Type B pancreatic cell (in vitro differentiated cells): ENCODE results near the gene GPR173. TPM values are rescaled to one million over a fixed set of nuclear protein-coding genes. Genes with fewer than 3 reads are reported as not detected.

Source experiments
- DNase-seq: peaks from one replicate; pipeline ENCODE4 v3.0.0; 2021; ENCODE audit warnings: mixed read lengths; ENCODE audit not compliant: unreplicated experiment; ENCODE audit errors: extremely low spot score
- H3K27ac Mint-ChIP-seq: 2 replicates; pipeline ENCODE4 v1.8.0; 2021; ENCODE audit warnings: mild to moderate bottlenecking, mixed read lengths
- H3K27me3 Mint-ChIP-seq: 2 replicates; pipeline ENCODE4 v1.8.0; 2021; ENCODE audit warnings: mixed read lengths
- H3K36me3 Mint-ChIP-seq: 2 replicates; pipeline ENCODE4 v1.8.0; 2021; ENCODE audit warnings: mixed read lengths
- H3K4me1 Mint-ChIP-seq: one replicate; pipeline ENCODE4 v1.8.0; 2021; ENCODE audit warnings: mixed read lengths; ENCODE audit not compliant: unreplicated experiment
- H3K4me3 Mint-ChIP-seq: 2 replicates; pipeline ENCODE4 v1.8.0; 2021; ENCODE audit warnings: mild to moderate bottlenecking, mixed read lengths
- H3K9me3 Mint-ChIP-seq: 2 replicates; pipeline ENCODE4 v1.8.0; 2021; ENCODE audit warnings: mixed read lengths
- total RNA-seq: library from RNA; stranded (reverse); gene quantifications from 2 replicates; pipeline ENCODE4 v1.2.1, GENCODE V29; 2021; ENCODE audit warnings: low replicate concordance
- TF ChIP-seq, protein P1 (sequence below): fragments of 200-600 bp; sonication (generic); conservative IDR thresholded peaks from 2 replicates; pipeline ENCODE4 v1.5.0; 2021; ENCODE audit warnings: antibody characterized with exemption, mild to moderate bottlenecking

GPR173 gene
- total RNA-seq, 1 donor from 2014 or later: 11.5 TPM

DNA sequence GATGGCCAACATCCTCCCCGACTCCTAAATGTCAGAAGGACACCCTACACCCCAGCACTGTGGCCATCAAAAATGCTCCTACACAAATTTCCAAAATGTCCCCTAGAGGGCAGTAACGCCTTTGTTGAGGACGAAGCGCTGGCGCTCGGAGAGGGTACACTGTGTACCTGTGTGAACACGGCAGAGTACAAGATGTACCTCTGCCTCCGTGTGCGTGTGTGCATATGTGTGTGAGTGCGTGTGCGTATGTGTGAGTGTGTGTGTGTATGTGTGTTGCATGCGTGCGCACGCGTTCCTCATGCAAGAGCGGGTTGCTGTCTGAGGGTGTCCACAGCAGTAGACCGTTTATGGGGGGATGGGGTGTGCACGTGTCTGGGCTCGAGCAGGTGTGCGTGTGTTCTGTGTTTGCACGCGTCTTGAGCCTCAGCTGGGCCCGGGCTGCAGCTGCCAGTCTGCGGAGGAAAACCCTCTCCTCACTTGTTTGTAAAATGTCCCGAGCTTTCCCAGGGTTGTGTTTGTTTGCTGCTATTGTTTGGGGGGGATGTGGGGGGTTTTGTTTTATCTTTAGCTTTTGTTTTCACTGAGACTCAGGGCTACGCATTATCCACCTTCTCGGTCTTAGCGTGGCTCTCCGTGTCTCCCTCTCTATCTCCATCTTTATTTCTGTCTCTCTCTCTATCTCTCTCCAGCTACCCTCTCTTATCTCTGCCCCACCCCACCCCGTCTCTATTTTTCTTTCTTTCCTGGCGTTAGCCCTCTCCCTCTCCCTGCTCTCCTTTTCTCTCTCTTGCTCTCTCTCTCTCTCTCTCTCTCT lies 23.2 kb downstream of the GPR173 start:
- no peaks in the 10 kb centered on the region for H3K36me3 Mint-ChIP-seq
- no peaks in the 10 kb centered on the region for H3K4me1 Mint-ChIP-seq
- H3K27ac Mint-ChIP-seq: peak overlapping the region; percentile 48
- TF ChIP-seq, protein P1, sequence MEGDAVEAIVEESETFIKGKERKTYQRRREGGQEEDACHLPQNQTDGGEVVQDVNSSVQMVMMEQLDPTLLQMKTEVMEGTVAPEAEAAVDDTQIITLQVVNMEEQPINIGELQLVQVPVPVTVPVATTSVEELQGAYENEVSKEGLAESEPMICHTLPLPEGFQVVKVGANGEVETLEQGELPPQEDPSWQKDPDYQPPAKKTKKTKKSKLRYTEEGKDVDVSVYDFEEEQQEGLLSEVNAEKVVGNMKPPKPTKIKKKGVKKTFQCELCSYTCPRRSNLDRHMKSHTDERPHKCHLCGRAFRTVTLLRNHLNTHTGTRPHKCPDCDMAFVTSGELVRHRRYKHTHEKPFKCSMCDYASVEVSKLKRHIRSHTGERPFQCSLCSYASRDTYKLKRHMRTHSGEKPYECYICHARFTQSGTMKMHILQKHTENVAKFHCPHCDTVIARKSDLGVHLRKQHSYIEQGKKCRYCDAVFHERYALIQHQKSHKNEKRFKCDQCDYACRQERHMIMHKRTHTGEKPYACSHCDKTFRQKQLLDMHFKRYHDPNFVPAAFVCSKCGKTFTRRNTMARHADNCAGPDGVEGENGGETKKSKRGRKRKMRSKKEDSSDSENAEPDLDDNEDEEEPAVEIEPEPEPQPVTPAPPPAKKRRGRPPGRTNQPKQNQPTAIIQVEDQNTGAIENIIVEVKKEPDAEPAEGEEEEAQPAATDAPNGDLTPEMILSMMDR: peak; percentile 76
- H3K4me3 Mint-ChIP-seq: peak overlapping the region; percentile 86
- H3K9me3 Mint-ChIP-seq: no peaks in the 10 kb centered on the region
- no peaks in the 10 kb centered on the region for H3K27me3 Mint-ChIP-seq
- DNase-seq: no peak

DNA sequence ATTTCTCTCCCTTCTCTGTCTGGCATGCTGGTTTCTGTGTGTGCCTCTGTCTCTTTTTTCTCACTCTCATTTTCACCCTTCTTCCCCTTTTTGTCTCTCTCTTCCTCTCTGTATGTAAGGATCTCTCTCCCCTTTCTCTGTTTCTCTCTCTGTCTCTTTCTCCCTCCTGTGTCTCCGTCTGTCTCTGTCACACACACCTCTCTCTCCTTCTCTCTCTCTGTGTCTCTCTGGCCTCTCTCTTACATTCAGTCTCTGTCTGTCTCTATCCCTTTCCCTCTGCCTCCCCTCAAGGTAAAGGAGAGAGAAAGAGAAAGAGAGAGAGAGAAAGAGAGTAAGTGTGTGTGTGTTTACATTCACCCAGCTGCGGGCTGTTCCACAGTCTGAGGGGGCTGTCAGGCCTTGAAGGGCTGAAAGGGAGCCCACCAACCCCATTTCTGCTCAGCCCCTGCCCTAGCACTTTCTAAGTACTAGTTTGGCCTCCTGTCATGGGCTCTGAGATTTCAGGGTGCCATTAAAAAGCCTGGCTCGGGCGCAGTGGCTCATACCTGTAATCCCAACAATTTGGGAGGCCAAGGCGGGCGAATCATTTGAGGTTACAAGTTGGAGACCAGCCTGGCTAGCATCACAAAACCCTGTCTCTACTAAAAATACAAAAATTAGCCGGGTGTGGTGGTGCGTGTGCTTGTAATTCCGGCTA lies 24.0 kb downstream of the GPR173 start:
- H3K27me3 Mint-ChIP-seq: no peaks in the 10 kb centered on the region
- DNase-seq: no peak
- no peaks in the 10 kb centered on the region for H3K36me3 Mint-ChIP-seq
- H3K9me3 Mint-ChIP-seq: no peaks in the 10 kb centered on the region
- H3K4me3 Mint-ChIP-seq: peak overlapping the region; percentile 86
- H3K4me1 Mint-ChIP-seq: no peaks in the 10 kb centered on the region
- no peak overlapping the region for H3K27ac Mint-ChIP-seq
- TF ChIP-seq, protein P1: no peak

DNA sequence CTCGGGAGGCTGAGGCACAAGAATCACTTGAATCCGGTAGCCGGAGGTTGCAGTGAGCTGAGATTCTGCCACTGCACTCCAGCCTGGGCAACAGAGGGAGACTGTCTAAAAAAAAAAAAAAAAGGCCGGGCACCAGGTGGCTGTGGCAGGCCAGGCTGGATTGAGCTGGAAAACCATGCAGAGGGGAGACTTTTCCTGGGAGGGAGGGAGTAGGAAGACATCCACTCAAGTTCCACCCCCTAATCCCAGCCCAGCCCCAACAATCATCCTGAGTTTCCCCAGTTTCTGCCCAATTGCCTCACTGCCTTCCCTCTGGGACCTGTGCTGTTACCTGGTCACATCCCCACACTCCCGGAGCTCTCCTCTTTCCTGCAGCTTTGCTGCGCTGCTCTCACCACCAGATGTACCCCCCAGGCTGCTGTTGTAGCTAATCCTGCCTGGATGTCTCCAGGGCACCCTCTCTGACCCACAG lies 24.6 kb downstream of the GPR173 start:
- Mint-ChIP-seq H3K36me3 (no peaks in the 10 kb centered on the region), H3K9me3 (no peaks in the 10 kb centered on the region), H3K27ac (no peak overlapping the region), H3K4me1 (no peaks in the 10 kb centered on the region), H3K4me3 (peak overlapping the region; percentile 59), H3K27me3 (no peaks in the 10 kb centered on the region)
- DNase-seq: no peak
- TF ChIP-seq, protein P1: no peak

DNA sequence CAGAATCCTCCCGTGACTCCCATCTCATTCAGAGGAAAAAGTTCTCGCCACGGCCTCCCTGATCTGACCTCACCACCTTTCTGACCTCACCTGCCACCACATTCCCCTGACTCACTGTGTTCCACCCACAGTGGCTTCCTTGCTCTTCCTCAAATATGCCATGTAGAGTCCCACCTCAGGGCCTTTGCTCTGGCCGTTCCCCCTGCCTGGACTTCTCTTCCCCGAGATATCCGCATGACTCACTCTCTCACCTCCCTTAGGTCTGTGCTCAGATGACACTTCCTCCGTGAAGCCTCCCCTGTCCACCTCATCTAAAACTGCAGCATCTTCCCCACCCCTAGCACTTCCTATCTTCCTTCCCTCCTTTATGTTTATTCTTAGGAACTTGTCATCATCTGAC lies 26.4 kb downstream of the GPR173 start:
- Mint-ChIP-seq H3K36me3 (no peaks in the 10 kb centered on the region), H3K27me3 (no peaks in the 10 kb centered on the region), H3K9me3 (no peaks in the 10 kb centered on the region), H3K4me3 (no peak overlapping the region), H3K27ac (no peak overlapping the region), H3K4me1 (peaks cover 4% of the 10 kb centered on the region)
- DNase-seq: no peak
- TF ChIP-seq, protein P1: no peak

DNA sequence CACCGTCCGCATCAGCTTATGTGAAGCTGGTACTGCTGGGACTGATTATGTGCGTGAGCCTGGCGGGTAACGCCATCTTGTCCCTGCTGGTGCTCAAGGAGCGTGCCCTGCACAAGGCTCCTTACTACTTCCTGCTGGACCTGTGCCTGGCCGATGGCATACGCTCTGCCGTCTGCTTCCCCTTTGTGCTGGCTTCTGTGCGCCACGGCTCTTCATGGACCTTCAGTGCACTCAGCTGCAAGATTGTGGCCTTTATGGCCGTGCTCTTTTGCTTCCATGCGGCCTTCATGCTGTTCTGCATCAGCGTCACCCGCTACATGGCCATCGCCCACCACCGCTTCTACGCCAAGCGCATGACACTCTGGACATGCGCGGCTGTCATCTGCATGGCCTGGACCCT lies 28.1 kb downstream of the GPR173 start:
- TF ChIP-seq, protein P1: no peak
- H3K9me3 Mint-ChIP-seq: no peaks in the 10 kb centered on the region
- no peak for DNase-seq
- no peak overlapping the region for H3K27ac Mint-ChIP-seq
- peaks cover 12% of the 10 kb centered on the region for H3K4me1 Mint-ChIP-seq
- H3K36me3 Mint-ChIP-seq: no peaks in the 10 kb centered on the region
- H3K27me3 Mint-ChIP-seq: no peaks in the 10 kb centered on the region
- H3K4me3 Mint-ChIP-seq: no peak overlapping the region
